RWPE2 (cell line): ENCODE results near the gene ALG11.
"Not testable (repeated sequence)": the region's sequence is repeated elsewhere in the genome, so short reads cannot be mapped to it uniquely, and the experiment has no call there.

Experiments used
- ATAC-seq: fragments of 200-7000 bp; cut with Tn5 transposase; 3 replicates; pipeline ENCODE4 v1.9.1; 2021; ENCODE audit warnings: low read depth
- DNase-seq: peaks from one replicate; pipeline ENCODE4 v3.0.0-alpha.2; 2020; ENCODE audit warnings: low spot score
- H3K27ac ChIP-seq: fragments of 450-650 bp; 2 replicates; pipeline ENCODE4 v1.5.1; 2017; ENCODE audit warnings: mild to moderate bottlenecking; ENCODE audit not compliant: poor library complexity, severe bottlenecking
- H3K27me3 ChIP-seq: fragments of 250-450 bp; sonication (Bioruptor Pico); 2 replicates; pipeline ENCODE4 v1.5.1; 2021; ENCODE audit warnings: mild to moderate bottlenecking, moderate library complexity; ENCODE audit not compliant: insufficient read depth, poor library complexity, severe bottlenecking
- H3K36me3 ChIP-seq: fragments of 250-450 bp; sonication (Bioruptor Pico); 2 replicates; pipeline ENCODE4 v1.5.1; 2020; ENCODE audit warnings: low read depth, mild to moderate bottlenecking, moderate library complexity
- H3K4me1 ChIP-seq: fragments of 250-450 bp; sonication (Bioruptor Pico); 2 replicates; pipeline ENCODE4 v1.5.1; 2021; ENCODE audit warnings: mild to moderate bottlenecking, moderate library complexity; ENCODE audit not compliant: insufficient read depth, poor library complexity, severe bottlenecking
- H3K4me3 ChIP-seq: fragments of 250-450 bp; sonication (Bioruptor Pico); 2 replicates; pipeline ENCODE4 v1.5.1; 2021; ENCODE audit warnings: mild to moderate bottlenecking, moderate library complexity; ENCODE audit not compliant: severe bottlenecking
- H3K9me3 ChIP-seq: fragments of 250-450 bp; sonication (Bioruptor Pico); 2 replicates; pipeline ENCODE4 v1.5.1; 2021; ENCODE audit warnings: mild to moderate bottlenecking, moderate library complexity; ENCODE audit not compliant: severe bottlenecking
- CTCF ChIP-seq: fragments of 450-650 bp; IDR thresholded peaks from one replicate; pipeline ENCODE4 v1.5.1; 2017; ENCODE audit warnings: mild to moderate bottlenecking, moderate library complexity; ENCODE audit not compliant: poor library complexity, severe bottlenecking

Gene ALG11

GRCh38 chr13:52053460-52053859 lies 41.3 kb downstream of the ALG11 start:
- no peak for ATAC-seq
- H3K4me3 ChIP-seq = no peak overlapping the region
- no peak for DNase-seq
- no peaks in the 10 kb centered on the region for H3K36me3 ChIP-seq
- TF ChIP-seq CTCF = no peak
- H3K9me3 ChIP-seq = no peaks in the 10 kb centered on the region
- H3K27me3 ChIP-seq = no peaks in the 10 kb centered on the region
- no peak overlapping the region for H3K27ac ChIP-seq
- H3K4me1 ChIP-seq = no peaks in the 10 kb centered on the region

DNA sequence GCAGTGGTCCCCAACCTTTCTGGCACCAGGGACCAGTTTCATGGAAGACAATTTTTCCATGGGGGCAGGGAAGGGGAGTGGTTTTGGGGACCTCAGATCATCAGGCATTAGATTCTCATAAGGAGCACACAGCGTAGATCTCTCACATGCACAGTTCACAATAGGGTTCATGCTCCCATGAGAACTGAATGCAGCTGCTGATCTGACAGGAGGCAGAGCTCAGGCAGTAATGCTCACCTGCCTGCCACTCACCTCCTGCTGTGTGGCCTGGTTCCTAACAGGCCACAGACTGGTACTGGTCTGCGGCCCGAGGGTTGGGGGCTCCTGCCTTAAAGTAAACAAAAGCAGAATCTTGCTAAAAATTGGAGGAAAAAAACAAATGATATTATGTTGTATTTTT lies 48.9 kb downstream of the ALG11 start:
- H3K9me3 ChIP-seq, H3K4me3 ChIP-seq, H3K27me3 ChIP-seq, DNase-seq, H3K4me1 ChIP-seq, H3K36me3 ChIP-seq, ATAC-seq, H3K27ac ChIP-seq: not testable (repeated sequence)

- Histone ChIP-seq H3K4me1 (no peaks in the 10 kb centered on the region), H3K27me3 (no peaks in the 10 kb centered on the region), H3K4me3 (no peak overlapping the region), H3K27ac (no peak overlapping the region), H3K36me3 (no peaks in the 10 kb centered on the region), H3K9me3 (no peaks in the 10 kb centered on the region)
- DNase-seq = no peak
- TF ChIP-seq CTCF = no peak
- ATAC-seq = no peak; the same call in 2 of the 3 replicates
Observed at GRCh38 chr13:52061587-52061986, 49.4 kb downstream of the ALG11 start.

- no peaks in the 10 kb centered on the region for H3K36me3 ChIP-seq
- no peak overlapping the region for H3K4me3 ChIP-seq
- H3K27me3 ChIP-seq = no peaks in the 10 kb centered on the region
- H3K9me3 ChIP-seq = peaks cover 3% of the 10 kb centered on the region
- TF ChIP-seq CTCF = no peak
- no peaks in the 10 kb centered on the region for H3K4me1 ChIP-seq
- ATAC-seq (no peak), DNase-seq (no peak)
- H3K27ac ChIP-seq = no peak overlapping the region
Observed at GRCh38 chr13:52067237-52067636, 55.0 kb downstream of the ALG11 start.

DNA sequence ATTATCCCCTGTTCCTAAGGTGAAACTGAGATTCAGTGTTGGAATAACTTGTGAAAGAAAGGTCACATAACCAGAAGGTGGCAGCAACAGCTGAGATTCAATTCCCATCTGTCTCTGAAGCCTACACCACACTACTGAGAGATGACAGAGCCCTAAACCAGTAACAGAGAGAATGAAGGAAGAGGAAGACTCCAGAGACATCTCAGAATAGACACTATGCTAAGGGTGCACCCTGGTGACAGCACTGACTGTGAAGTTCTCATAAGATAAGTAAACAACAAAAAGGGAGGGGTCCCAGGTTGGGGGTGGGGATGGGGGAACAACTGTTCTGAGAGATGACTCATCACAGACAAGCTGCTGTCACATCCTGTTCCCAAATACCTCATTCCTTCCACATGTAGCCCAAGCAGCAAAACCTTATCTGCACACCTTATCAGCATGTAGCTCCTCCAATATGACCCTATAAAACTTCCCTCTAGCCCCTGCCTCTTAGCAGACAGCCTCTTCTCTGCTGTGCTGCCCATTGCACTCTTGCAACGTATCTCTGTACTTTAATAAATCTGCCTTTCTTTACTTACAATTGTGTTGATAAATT lies 58.8 kb downstream of the ALG11 start:
- Histone ChIP-seq H3K27me3 (no peaks in the 10 kb centered on the region), H3K36me3 (no peaks in the 10 kb centered on the region), H3K4me3 (no peak overlapping the region), H3K4me1 (no peaks in the 10 kb centered on the region), H3K27ac (no peak overlapping the region), H3K9me3 (peaks cover 3% of the 10 kb centered on the region)
- peak; percentile 35; the same call in 2 of the 3 replicates for ATAC-seq
- DNase-seq = no peak
- TF ChIP-seq CTCF = peak; percentile 30
